CD4-positive, alpha-beta T cell treated with Interferon alpha-2 for 1 hour (primary cell): ENCODE results near the gene FLNA.
"Not testable (repeated sequence)": the region's sequence is repeated elsewhere in the genome, so short reads cannot be mapped to it uniquely, and the experiment has no call there.

Source experiments
- DNase-seq, 2 donors: peaks; one replicate each; pipeline ENCODE4 v3.0.0-alpha.2; 2020 to 2022

FLNA gene

DNA sequence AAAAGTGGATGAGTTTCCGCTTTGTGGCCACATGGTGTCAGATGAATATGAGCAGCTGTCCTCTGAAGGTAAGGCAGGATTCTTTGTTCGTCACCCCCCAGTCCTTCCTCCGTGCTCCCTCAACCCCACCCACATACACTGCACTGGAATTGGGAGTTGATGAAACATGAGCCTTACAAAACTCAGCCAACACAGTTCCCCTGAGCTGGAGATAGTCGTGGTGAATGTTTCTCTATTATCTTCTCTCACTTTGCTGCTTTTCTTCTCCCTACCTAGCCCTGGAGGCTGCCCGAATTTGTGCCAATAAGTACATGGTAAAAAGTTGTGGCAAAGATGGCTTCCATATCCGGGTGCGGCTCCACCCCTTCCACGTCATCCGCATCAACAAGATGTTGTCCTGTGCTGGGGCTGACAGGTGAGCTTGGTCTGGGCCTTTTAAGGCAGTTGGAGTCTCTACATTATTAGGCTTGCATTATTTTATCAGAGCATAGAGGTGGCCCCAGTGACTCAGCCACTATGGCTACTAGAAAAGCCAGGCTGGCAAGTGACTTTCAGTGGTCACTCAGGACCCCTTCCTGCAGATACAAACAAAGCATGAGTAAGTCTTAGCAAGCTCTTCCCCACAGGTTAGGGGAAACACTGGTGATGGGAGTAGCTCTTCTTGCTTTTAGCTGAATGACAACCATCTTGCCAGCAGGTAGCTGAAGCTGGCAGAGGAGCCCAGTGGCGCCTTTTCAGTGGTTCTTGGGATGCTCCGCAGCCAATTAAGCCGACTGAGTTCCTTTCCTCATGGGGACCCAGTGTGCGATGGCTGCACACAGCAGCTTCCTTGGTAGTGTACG, 25.3 kb upstream of the FLNA start:
- peak in 1 of 2 donors; percentile 50 for DNase-seq

DNA sequence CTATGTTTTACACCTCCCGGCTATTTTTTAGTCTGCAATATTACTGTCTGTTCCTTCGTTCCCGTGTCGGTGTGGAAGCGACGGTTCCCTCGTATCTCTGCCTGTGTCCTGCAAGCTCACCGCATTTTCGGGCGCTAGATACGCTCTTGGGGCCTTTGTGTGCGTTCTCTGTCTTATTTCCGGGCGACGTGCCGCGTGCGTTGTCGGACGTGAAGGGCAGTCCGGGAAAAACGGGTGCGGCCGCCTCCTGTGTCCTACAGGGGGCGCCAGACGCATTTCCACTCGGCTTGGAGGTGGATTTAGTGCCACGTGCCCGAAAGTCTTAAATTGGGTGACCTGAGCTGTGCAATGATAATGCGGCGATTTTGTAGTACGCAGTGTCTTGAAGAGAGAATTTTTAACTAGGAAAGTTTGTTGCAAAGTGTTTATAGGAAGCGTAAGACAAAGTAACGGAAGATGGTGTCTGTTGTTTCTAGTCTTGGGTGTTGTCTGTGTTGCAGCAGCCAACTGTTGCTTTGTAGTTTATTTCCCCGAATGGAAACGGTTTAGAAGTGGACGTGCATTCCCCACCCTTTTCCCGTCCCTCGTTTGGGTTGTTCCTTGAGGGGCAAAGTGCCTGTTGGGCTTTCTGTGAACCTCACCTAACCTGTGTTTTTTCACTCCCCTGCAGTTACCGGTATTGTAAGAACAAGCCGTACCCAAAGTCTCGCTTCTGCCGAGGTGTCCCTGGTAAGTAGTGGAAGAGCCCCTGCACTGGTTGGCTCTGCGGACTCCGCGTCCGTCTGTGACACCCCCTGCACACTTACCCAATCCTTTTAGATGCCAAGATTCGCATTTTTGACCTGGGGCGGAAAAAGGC, 24.5 kb upstream of the FLNA start:
- DNase-seq: peak; percentile 87 to 88

DNA sequence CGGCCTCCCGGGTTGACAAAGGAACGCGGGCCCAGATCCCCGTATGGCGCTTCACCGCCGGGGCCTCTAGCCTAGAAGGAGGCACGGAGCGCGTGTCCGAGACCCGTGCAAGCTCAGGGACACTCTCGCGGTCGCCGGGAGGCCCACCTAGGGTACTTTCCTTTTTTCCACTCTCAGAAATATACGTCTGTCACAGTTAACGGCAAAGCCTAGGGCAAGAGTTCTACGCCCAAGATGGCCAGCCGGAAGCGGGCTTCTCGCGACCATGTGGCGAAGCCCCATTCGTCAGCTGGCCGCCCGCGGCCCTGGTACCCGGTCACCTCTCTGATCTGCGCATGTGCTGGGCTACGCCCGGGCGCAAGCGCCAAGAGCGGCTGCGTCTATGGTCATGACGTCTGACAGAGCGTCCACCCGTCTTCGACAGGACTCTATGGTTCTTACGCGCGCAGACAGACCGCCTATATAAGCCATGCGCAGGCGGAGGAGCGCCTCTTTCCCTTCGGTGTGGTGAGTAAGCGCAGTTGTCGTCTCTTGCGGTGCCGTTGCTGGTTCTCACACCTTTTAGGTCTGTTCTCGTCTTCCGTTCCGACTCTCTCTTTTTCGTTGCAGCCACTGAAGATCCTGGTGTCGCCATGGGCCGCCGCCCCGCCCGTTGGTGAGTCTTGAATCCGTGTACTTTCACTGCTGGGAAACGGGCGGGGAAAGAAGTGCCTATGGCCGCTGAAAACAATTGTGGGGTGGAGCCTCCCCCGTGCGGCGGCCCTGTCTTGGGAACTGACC, 23.6 kb upstream of the FLNA start, which contains the start of gene RPL10:
RPL10 (plus strand) TSS at position 490 of the 780 bp plus-strand sequence; CDS start at position 633, 143 bp downstream.
- DNase-seq: peak; percentile 95 to 96

DNA sequence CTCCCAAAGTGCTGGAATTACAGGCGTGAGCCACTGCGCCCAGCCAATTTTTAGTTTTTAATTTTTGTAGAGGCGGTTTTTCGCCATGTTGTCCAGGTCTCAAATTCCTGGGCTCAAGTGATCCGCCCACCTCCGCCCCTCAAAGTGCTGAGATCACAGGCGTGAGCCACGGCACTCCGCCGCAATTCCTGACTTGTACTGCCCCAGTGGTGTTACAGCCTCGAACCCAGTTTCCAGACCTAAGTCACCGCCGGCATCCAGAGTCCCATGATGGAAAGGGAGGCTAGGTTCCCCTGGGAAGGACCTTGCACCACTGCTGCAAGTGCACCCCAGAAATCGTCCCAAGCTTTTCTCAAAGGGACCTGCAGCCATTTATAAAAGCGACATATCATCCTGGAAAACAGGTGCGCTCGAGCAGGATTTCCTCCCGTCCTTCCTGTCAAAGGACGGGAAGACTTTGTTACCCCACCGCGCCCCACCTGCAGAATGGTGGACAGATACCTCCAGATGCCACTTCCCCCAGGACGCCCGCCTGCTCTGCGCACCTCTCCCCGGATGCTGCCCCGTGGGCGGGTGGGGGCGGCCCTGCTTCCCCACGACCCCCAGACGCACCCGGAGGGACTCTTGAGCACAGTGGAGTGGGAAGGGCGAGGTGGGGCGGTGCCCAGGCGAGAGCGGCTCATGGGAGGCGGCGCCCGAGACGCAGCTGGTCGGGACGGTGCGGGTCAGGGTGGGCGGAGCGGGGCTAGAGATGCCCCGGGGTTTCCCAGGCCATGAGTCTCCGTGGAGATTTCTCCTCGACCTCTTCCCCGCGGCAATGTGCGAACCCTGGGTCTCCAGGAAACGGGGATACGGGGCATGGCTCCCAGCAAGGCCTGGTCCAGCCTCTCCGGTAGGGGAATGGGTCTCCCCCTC, 22.8 kb upstream of the FLNA start:
- peak; percentile 66 for DNase-seq

DNA sequence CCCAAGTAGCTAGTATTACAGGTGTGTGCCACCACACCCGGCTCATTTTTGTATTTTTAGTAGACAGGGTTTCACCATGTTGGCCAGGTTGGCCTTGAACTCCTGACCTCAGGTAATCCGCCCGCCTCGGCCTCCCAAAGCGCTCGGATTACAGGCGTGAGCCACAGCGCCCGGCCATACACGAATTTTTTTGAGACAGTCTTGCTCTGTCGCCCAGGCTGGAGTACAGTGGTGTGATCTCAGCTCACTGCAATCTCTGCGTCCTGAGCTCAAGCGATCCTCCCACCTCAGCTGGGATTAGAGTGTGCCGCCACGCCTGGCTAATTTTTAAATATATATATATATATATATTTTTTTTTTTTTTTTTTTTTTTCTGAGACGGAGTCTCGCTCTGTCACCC, 21.9 kb upstream of the FLNA start:
- not testable (repeated sequence) for DNase-seq

DNA sequence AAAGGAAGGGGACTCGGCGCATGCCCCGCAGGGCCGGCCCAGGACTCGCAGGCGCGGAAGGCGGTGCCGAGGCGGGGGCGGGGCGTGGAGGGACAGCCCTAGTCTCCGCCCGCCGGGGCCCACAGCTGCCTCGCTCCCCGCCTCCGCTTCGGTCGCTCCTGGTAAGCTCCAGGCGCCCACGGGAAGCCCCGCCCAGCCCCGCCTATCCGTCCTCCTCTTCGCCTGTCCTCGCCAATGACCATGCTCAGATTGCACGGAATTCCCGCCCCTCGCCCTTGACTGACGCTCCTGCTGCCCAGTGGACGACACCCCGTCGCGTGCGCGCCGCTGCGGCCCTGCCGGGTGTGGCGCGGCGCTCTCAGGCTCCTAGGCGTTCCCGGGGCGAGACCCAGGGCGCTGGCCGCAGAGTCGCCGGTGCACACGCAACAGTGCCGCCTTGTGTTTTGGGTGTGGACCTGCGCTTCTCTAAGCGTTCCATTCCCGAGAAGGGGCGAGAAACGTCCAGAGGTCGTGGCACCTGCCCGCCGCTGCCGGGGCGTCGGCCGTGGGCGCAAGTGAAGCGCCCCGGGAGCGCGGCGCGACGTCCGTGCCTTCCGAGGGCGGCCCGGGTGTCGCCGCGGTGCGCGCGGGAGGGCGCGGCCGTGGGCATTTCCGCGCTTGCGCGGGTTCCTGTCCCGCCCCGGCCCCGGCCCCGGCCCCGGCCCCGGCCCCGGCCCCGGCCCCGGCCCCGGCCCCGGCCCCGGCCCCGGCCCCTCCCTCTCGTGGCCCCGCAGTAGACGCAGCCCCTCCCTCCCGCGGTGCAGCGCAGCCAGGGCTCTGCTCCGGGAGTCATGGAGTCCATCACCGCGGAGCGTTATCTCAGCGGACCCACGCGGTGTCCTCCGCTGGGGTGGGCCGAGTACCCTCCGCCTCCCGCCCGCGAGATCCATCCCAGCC, 15.6 kb upstream of the FLNA start:
- peak in 1 of 2 donors; percentile 51 for DNase-seq

DNA sequence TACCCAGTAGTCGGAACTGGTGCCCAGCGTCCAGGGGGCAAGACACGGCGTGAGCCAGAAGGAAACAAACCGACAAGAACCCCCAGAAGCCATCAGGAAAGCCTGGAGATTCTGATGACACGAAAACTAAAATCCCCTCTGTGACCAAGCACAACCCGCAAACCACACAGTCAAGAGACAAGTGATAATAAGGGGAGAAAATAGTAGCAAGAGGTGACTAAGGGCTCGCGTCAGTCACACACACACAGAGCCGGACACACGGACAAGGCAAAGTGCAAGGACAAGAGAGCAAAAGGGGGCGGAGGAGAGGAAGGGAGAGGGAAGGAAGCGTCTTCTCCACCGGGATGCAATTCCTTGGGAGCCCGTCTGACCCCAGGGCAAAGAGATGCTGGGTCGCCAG, 14.2 kb upstream of the FLNA start:
- DNase-seq: not testable (repeated sequence)

DNA sequence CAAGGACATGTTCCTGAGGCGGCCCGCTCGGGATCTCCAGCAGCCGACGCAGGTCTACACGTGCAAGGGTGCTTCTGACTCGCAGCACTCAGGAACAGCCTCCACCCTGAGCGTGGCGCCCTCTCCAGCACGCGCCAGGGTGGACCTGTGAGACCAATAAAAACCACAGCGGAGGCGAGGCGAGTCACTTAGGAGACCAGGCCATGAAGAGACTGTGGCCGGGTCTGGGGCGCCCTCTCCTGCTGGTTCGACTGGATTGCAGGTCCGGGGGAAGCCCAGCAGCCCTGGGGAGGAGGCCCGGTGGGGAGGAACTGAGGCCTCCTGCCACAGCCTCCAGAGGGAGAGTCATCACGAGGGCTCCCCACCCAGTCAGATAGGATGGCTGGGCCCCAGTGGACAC, 13.7 kb upstream of the FLNA start:
- not testable (repeated sequence) for DNase-seq

DNA sequence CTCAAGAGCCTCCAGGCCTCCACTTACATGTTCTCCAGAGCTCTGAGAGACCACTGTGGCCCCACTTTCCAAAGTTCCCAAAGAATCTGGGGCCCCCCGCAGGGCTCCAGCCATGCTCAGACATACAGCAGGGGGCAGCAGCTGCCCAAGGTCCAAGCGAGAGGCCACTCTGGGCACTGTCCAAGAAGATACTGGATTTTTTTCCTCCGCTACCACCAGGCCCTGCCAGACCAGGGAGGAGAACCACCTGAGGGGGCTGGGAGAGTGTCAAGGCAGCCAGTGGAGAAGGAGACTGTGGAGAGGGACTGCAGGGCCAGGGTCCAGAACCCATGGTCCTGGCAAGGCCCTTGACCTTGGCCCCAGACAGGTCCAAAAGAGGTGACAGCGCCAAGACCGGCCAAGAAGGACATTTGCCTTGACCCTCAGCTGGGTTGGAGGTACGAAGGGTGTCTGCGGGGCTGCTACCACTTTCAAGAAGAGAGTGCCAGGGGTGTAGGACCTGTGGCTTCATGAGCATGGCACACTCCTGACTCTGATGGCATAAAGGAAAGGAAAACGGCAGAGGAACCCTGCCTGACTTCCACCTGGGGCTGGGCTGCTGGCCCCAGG, 10.0 kb upstream of the FLNA start:
- DNase-seq: no peak

DNA sequence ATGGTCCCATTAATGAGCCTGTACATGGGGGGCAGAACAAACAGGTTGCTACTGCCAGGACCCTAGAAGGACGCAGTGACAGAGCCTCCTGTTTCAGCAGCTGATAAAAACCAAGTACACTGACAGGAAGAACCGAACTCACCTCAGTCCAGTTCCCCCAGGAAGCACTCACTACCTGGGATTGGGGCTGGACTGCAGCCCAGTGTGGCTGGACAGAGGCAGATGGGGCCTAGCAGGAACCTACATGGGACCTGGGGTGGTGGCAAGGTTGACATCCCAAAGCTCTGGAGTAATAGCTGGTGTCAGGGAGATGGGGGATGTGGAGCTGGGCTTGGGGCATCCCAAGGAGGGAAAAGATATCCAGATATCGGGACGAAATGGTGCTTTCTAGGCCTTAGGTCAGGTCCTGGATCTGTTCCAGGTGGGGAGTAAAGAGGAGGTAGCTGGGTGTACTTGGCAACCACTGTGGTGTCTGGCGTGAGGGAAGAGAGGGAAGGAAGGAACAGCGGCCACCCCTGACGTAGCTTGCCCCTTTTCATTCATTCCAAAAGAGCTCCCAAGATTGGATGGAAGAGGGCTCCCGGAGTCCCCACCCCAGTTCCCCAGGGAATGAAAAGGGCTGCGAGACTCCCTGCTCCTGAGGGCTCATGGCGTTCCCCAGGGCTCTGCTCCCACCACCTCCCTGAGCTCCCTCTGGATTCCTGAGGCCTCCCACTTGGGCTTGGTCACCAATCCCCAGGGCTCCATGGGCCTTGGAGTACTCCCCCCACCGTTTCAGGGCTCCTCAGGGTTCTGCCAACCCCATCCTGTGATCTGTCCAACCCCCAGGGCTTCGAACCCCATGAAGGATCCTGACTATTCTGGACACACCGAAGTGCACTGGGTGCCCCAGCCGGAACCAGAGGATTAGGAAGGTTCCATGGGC, 9.2 kb upstream of the FLNA start:
- no peak for DNase-seq

DNA sequence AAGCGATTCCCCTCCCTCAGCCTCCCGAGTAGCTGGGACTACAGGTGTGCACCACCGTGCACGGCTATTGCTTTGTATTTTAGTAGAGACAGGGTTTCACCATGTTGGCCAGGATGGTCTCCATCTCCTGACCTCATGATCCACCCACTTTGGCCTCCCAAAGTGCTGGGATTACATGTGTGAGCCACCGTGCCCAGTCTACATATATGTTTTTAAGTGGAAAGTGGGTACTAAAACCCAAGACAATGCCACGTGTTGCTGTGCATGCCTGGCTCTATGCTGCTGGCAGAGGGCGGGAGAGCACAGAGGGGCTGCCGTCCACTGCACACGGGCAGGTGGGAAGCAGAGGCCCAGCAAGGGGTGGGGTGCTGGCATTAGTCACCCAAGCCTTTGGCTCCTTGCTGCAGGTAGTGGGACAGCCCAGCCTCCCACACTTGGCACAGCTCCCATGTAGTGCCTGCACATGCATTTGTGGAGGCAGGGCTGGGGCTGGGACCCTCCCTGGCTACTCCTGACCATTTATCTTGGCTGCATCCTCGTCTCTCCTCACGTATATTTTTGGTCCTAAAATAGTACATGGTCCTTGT, 8.1 kb upstream of the FLNA start:
- DNase-seq: no peak

DNA sequence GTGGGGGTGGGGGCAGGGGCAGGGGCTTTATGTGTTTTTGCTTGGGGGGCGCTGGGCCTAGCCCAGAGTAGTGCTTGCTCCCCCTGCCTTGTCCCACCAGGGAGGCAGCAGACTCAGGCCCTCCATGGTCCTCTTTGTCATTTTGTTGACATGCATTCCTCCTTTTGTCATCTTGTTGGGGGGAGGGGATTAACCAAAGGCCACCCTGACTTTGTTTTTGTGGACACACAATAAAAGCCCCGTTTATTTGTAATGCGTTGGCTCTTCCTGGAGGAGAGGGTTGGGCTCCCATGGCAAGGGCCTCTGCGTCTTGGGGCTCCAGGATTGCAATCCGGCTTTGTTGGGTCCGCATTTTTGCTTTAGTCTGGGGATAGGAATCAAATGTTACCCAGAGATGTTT, 6.8 kb upstream of the FLNA start:
- DNase-seq: no peak

DNA sequence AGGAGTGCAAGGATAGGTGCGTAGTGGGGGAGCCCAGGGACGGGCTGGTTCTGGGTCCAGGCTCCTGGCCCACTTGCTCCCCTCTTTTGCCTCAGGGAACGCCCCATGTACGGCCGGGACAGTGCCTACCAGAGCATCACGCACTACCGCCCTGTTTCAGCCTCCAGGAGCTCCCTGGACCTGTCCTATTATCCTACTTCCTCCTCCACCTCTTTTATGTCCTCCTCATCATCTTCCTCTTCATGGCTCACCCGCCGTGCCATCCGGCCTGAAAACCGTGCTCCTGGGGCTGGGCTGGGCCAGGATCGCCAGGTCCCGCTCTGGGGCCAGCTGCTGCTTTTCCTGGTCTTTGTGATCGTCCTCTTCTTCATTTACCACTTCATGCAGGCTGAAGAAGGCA, 6.4 kb upstream of the FLNA start:
- no peak for DNase-seq

DNA sequence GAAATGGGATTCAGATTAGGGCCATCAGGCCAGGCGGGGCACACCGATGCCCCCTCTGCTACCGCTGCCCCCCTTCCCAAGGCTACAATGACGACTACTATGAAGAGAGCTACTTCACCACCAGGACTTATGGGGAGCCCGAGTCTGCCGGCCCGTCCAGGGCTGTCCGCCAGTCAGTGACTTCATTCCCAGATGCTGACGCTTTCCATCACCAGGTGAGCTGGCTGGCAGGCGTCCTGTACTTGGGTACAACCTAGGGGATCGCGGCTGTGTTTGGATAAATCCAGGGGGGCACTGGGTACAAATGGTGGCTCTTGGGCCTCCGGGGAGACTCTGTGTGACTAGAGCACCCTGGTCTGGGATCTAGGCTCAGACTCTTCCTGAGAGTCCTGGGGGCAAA, 5.7 kb upstream of the FLNA start:
- no peak for DNase-seq

DNA sequence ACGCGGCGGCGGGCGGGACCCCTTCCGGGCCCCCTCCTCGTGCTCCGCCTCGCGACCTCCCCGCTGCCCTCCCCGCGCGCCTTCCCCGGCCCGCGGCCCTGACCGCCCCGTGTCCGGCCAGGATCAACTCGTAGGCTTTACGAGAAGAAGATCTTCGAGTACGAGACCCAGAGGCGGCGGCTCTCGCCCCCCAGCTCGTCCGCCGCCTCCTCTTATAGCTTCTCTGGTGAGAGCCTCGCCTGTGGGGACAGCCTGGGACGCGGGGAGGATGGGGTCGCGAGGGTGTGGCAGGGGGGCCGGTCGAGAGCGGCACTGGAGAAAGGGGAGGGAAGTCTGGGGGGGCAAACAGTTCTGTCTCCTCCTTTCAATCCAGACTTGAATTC, 5.1 kb upstream of the FLNA start:
- no peak for DNase-seq

DNA sequence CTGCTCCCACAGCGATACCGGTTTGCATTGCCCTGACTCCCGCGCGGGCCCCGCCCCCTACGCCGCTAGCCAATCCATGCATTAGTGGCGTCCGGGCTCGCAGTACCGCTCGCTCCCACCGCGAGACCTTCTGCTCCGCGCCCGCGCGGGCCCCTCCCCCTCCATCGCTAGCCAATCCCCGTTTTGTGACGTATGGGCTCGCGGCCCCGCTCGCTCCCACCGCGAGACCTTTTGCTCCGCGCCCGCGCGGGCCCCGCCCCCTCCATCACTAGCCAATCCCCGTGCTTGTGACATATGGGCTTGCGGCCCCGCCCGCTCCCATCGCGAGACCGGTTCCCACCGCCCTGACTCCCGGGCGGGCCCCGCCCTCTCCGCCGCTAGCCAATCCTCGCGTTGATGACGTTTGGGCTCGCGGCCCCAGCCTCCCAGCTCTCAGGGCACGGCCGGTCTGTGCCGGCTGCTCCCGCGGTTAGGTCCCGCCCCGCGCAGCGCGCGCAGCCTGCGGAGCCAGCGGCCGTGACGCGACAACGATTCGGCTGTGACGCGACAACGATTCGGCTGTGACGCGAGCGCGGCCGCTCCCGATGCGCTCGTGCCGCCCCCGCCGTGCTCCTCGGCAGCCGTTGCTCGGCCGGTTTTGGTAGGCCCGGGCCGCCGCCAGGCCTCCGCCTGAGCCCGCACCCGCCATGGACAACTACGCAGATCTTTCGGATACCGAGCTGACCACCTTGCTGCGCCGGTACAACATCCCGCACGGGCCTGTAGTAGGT, 4.5 kb upstream of the FLNA start, which contains the start of gene EMD:
EMD (plus strand) TSS at position 497 of the 770 bp plus-strand sequence; CDS start at position 687, 190 bp downstream.
- peak; percentile 98 to 99 for DNase-seq

DNA sequence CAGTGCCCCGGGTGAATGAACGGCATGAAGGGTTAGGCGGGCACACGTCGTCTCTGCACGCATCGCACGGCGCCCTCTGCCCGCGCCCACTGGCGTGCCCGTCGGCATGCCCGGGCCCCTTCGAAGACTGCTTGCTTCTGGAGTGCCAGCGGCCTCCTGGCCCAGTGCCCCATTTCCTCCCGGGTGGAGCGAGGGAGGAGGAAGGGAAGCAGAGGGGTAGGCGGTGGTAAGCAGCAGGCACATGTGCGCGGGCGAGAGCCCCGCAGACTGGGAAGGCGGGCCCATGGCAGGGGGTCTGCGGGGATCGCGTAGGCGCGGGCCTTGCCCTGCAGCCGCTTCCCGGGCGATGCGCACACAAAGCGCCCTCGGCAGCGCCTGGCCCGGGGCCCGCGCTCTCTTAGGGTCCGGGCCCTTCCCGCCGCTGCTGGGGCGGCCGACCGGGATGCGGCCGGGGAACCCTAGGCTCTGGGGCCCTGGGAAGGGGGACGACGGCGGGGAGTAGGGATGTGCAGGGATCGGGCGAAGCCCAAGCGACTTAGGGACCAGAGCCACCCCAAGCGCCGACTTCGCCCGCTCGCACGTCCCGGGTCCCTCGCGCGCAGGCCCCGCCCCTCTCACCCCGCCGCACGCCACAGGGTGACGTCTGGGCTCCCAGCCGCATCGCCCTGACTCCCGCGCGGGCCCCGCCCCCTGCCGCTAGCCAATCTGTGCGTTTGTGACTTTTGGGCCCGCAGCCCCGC, 3.8 kb upstream of the FLNA start:
- DNase-seq: peak in 1 of 2 donors; percentile 53
